H9 (cell line): ENCODE data around the gene RNASET2. TPM values are rescaled to one million over a fixed set of nuclear protein-coding genes. Genes with fewer than 3 reads are reported as not detected.

Experiments
- DNase-seq: peaks from one replicate; pipeline ENCODE4 v3.0.0-alpha.2; 2017
- H2AFZ ChIP-seq: one replicate; pipeline ENCODE4 v1.6.1; 2013; ENCODE audit warnings: mild to moderate bottlenecking, low read length, control low read depth, moderate library complexity
- H2AK5ac ChIP-seq: 2 replicates; pipeline ENCODE4 v1.6.1; 2013; ENCODE audit warnings: low read length, control low read depth, mixed read lengths; ENCODE audit not compliant: insufficient read length
- H2BK120ac ChIP-seq: one replicate; pipeline ENCODE4 v1.6.1; 2013; ENCODE audit warnings: low read depth, mild to moderate bottlenecking, low read length, control low read depth, inconsistent platforms; ENCODE audit not compliant: poor library complexity, severe bottlenecking
- H2BK12ac ChIP-seq: 2 replicates; pipeline ENCODE4 v1.6.1; 2013; ENCODE audit warnings: low read length, control low read depth, mixed read lengths, low read depth; ENCODE audit not compliant: insufficient read length
- H2BK15ac ChIP-seq: 2 replicates; pipeline ENCODE4 v1.6.1; 2013; ENCODE audit warnings: low read depth, low read length, control low read depth
- H2BK20ac ChIP-seq: one replicate; pipeline ENCODE4 v1.6.1; 2013; ENCODE audit warnings: low read depth, mild to moderate bottlenecking, low read length, control low read depth, inconsistent platforms; ENCODE audit not compliant: poor library complexity, severe bottlenecking
- H2BK5ac ChIP-seq: 2 replicates; pipeline ENCODE4 v1.6.1; 2013; ENCODE audit warnings: low read length, control low read depth, mixed read lengths; ENCODE audit not compliant: insufficient read length
- H3K14ac ChIP-seq: 2 replicates; pipeline ENCODE4 v1.6.1; 2013; ENCODE audit warnings: low read length, control low read depth; ENCODE audit not compliant: insufficient read depth
- H3K18ac ChIP-seq: 2 replicates; pipeline ENCODE4 v1.6.1; 2013; ENCODE audit warnings: low read depth, mild to moderate bottlenecking, mixed read lengths, low read length, control low read depth; ENCODE audit not compliant: insufficient read length
- H3K23ac ChIP-seq: 2 replicates; pipeline ENCODE4 v1.6.1; 2013; ENCODE audit warnings: low read length, control low read depth, mixed read lengths, low read depth; ENCODE audit not compliant: insufficient read length
- H3K23me2 ChIP-seq: 2 replicates; pipeline ENCODE4 v1.6.1; 2013; ENCODE audit warnings: low read depth, mild to moderate bottlenecking, mixed read lengths, low read length, control low read depth; ENCODE audit not compliant: insufficient read length, poor library complexity, severe bottlenecking
- H3K27ac ChIP-seq: 2 replicates; pipeline ENCODE4 v1.5.1; 2013; ENCODE audit warnings: low read length, control low read depth, mixed read lengths, low read depth; ENCODE audit not compliant: insufficient read length
- H3K27me3 ChIP-seq: 2 replicates; pipeline ENCODE4 v1.6.1; 2013; ENCODE audit warnings: low read length, control low read depth, inconsistent platforms; ENCODE audit not compliant: insufficient read depth
- H3K4ac ChIP-seq: 2 replicates; pipeline ENCODE4 v1.6.1; 2013; ENCODE audit warnings: low read depth, mild to moderate bottlenecking, control low read depth, inconsistent platforms, low read length, moderate library complexity
- H3K4me1 ChIP-seq: 2 replicates; pipeline ENCODE4 v1.6.1; 2013; ENCODE audit warnings: low read length, control low read depth, inconsistent platforms; ENCODE audit not compliant: insufficient read depth
- H3K4me2 ChIP-seq: 2 replicates; pipeline ENCODE4 v1.6.1; 2013; ENCODE audit warnings: low read length, control low read depth, mixed read lengths; ENCODE audit not compliant: insufficient read length, insufficient read depth
- H3K56ac ChIP-seq: 2 replicates; pipeline ENCODE4 v1.6.1; 2013; ENCODE audit warnings: low read depth, mild to moderate bottlenecking, mixed read lengths, low read length, control low read depth; ENCODE audit not compliant: insufficient read length
- H3K79me1 ChIP-seq: 2 replicates; pipeline ENCODE4 v1.6.1; 2013; ENCODE audit warnings: low read depth, mild to moderate bottlenecking, moderate library complexity, low read length, control low read depth, inconsistent platforms; ENCODE audit not compliant: insufficient read depth, poor library complexity, severe bottlenecking
- H3K79me2 ChIP-seq: 2 replicates; pipeline ENCODE4 v1.6.1; 2013; ENCODE audit warnings: low read length, control low read depth, inconsistent platforms; ENCODE audit not compliant: insufficient read depth
- H3K9ac ChIP-seq: 2 replicates; pipeline ENCODE4 v1.6.1; 2013; ENCODE audit warnings: low read length, control low read depth, mixed read lengths; ENCODE audit not compliant: insufficient read length; ENCODE audit errors: extremely low read depth
- H3K9me3 ChIP-seq: one replicate; pipeline ENCODE4 v1.6.1; 2013; ENCODE audit warnings: low read depth, low read length, inconsistent platforms; ENCODE audit not compliant: control insufficient read depth
- H3T11ph ChIP-seq: one replicate; pipeline ENCODE4 v1.6.1; 2013; ENCODE audit warnings: mild to moderate bottlenecking, low read length, control low read depth, inconsistent platforms
- H4K20me1 ChIP-seq: one replicate; pipeline ENCODE4 v1.6.1; 2013; ENCODE audit not compliant: control insufficient read depth, insufficient read length, insufficient read depth
- H4K5ac ChIP-seq: 2 replicates; pipeline ENCODE4 v1.6.1; 2013; ENCODE audit warnings: low read depth, mild to moderate bottlenecking, mixed read lengths, low read length, control low read depth; ENCODE audit not compliant: insufficient read length
- H4K8ac ChIP-seq: replicated peaks from 2 replicates; pipeline ENCODE4 v1.6.1; 2013; ENCODE audit warnings: low read length, control low read depth, mixed read lengths, low read depth; ENCODE audit not compliant: insufficient read length
- H4K91ac ChIP-seq: 2 replicates; pipeline ENCODE4 v1.6.1; 2013; ENCODE audit warnings: low read depth, mild to moderate bottlenecking, moderate library complexity, mixed read lengths, low read length, control low read depth; ENCODE audit not compliant: insufficient read length
- H3K27ac Mint-ChIP-seq, 3 experiments: 2 replicates in 2 of 3; 3 replicates in 1 of 3; pipeline ENCODE4 v1.8.0; 2020 to 2021; ENCODE audit warnings: mixed read lengths in 3 of 3, mild to moderate bottlenecking in 1 of 3, moderate library complexity in 1 of 3
- H3K27me3 Mint-ChIP-seq: 2 replicates; pipeline ENCODE4 v1.8.0; 2021; ENCODE audit warnings: low read depth, mild to moderate bottlenecking, moderate library complexity, mixed read lengths
- H3K36me3 Mint-ChIP-seq, 3 experiments: 2 replicates in 2 of 3; 3 replicates in 1 of 3; pipeline ENCODE4 v1.8.0; 2020 to 2021; ENCODE audit warnings: low read depth in 3 of 3, mixed read lengths in 3 of 3; ENCODE audit not compliant: insufficient read depth in 1 of 3
- H3K4me1 Mint-ChIP-seq, 2 experiments: 2 replicates each; pipeline ENCODE4 v1.8.0; 2020; ENCODE audit warnings: mixed read lengths in 2 of 2
- H3K4me3 Mint-ChIP-seq, 2 experiments: 2 replicates in 1 of 2; 3 replicates in 1 of 2; pipeline ENCODE4 v1.8.0; 2020 to 2021; ENCODE audit warnings: mild to moderate bottlenecking in 2 of 2, mixed read lengths in 2 of 2, moderate library complexity in 1 of 2
- H3K9me3 Mint-ChIP-seq, 2 experiments: 2 replicates in 1 of 2; 3 replicates in 1 of 2; pipeline ENCODE4 v1.8.0; 2020; ENCODE audit warnings: mild to moderate bottlenecking in 2 of 2, mixed read lengths in 2 of 2, moderate library complexity in 1 of 2
- CTCF ChIP-seq: fragments of 200-600 bp; sonication (generic); conservative IDR thresholded peaks from 3 replicates; pipeline ENCODE4 v1.8.0; 2021; ENCODE audit warnings: antibody characterized with exemption, mild to moderate bottlenecking
- WGBS: extraction: QIAGEN DNeasy Blood & Tissue Kit; methylation state at CpG from one replicate; pipeline ENCODE4 v1.1.7; 2013; ENCODE audit warnings: missing lambda C conversion rate, low lambda C conversion rate, mixed read lengths; ENCODE audit not compliant: insufficient read length; ENCODE audit errors: extremely low coverage; 5-methylcytosine and 5-hydroxymethylcytosine counted together
- total RNA-seq: library from RNA; stranded (reverse); gene quantifications from 2 replicates; pipeline ENCODE4 v1.2.1, GENCODE V29; 2021

The RNASET2 gene
- total RNA-seq, 1 experiment from 2014 or later = 28.2 TPM

GRCh38 chr6:166955121-166955864 lies 1.1 kb downstream of the RNASET2 start:
- Histone ChIP-seq H3K27ac (no peak overlapping the region), H4K91ac (no peak overlapping the region), H3K9ac (no peak overlapping the region), H4K8ac (no peak overlapping the region), H2AK5ac (no peak overlapping the region), H3K23me2 (peaks cover 9% of the 10 kb centered on the region), H2BK5ac (no peak overlapping the region), H3K14ac (no peak overlapping the region), H2BK15ac (no peak overlapping the region), H3K27me3 (no peaks in the 10 kb centered on the region), H3K79me2 (no peaks in the 10 kb centered on the region), H3K4ac (no peak overlapping the region), H4K20me1 (peaks cover 3% of the 10 kb centered on the region), H3K18ac (no peak overlapping the region), H2BK20ac (no peak overlapping the region), H2BK120ac (no peak overlapping the region), H2BK12ac (no peak overlapping the region), H4K5ac (no peak overlapping the region), H3K4me2 (peak overlapping the region; percentile 62), H3T11ph (no peak overlapping the region), H3K56ac (no peak overlapping the region), H3K4me1 (no peaks in the 10 kb centered on the region; the same call in 1 of the 2 replicates), H3K9me3 (no peaks in the 10 kb centered on the region), H2AFZ (no peak overlapping the region), H3K79me1 (no peaks in the 10 kb centered on the region), H3K23ac (no peak overlapping the region)
- H3K9me3 Mint-ChIP-seq = peaks cover 0 to 9% of the 10 kb centered on the region in 2 experiments; a peak in 2 of 5 replicates
- H3K27ac Mint-ChIP-seq = peak overlapping the region in 1 of 3 experiments; percentile 40; a peak in 1 of 7 replicates
- TF ChIP-seq CTCF = no peak
- peaks cover 31 to 33% of the 10 kb centered on the region in 2 experiments for H3K4me1 Mint-ChIP-seq
- H3K27me3 Mint-ChIP-seq = peaks cover 16% of the 10 kb centered on the region
- H3K4me3 Mint-ChIP-seq = peak overlapping the region; percentile 68 to 82
- peaks cover 11 to 17% (median 14%) of the 10 kb centered on the region in 3 experiments for H3K36me3 Mint-ChIP-seq
- WGBS = no CpG with 5 or more reads among the region's 52 CpGs
- no peak for DNase-seq
